Activated CD8-positive, alpha-beta memory T cell treated with anti-CD3 and anti-CD28 coated beads, Interleukin-2, amount 10 ng/mL, durations not matched to agents 7 days and 5 days (primary cell): ENCODE measurements around the gene CLSTN2. TPM values are rescaled to one million over a fixed set of nuclear protein-coding genes. Genes with fewer than 3 reads are reported as not detected.

Experiments used
- ATAC-seq: fragments of 150-1000 bp; cut with Tn5 transposase; one replicate; pipeline ENCODE4 v1.10.0; 2021; ENCODE audit warnings: moderate library complexity
- CTCF ChIA-PET: fragments of 350-600 bp; sonication (Branson Sonifier 250); formaldehyde crosslinking; loops from one replicate; lab custom pipeline; 2021; ENCODE audit warnings: antibody characterized with exemption; lab: Charles Lee
- DNase-seq: peaks from one replicate; pipeline ENCODE4 v3.0.0-alpha.2; 2020
- H3K27ac Mint-ChIP-seq: one replicate; pipeline ENCODE4 v1.8.0; 2021; ENCODE audit warnings: mild to moderate bottlenecking, mixed read lengths
- H3K27me3 Mint-ChIP-seq: one replicate; pipeline ENCODE4 v1.8.0; 2021; ENCODE audit warnings: mixed read lengths
- H3K36me3 Mint-ChIP-seq: one replicate; pipeline ENCODE4 v1.8.0; 2021; ENCODE audit warnings: mild to moderate bottlenecking, mixed read lengths
- H3K4me1 Mint-ChIP-seq: one replicate; pipeline ENCODE4 v1.8.0; 2021; ENCODE audit warnings: mixed read lengths
- H3K4me3 Mint-ChIP-seq: one replicate; pipeline ENCODE4 v1.8.0; 2021; ENCODE audit warnings: mild to moderate bottlenecking, moderate library complexity, mixed read lengths
- H3K9me3 Mint-ChIP-seq: one replicate; pipeline ENCODE4 v1.8.0; 2022; ENCODE audit warnings: low read depth, mixed read lengths
- total RNA-seq, 2 experiments: library from RNA; stranded (reverse); gene quantifications; one replicate each; pipeline ENCODE4 v1.2.3, GENCODE V29; 2021

CLSTN2 gene
- total RNA-seq, 2 experiments from 2014 or later: 0.07 TPM; not detected in 1

DNA sequence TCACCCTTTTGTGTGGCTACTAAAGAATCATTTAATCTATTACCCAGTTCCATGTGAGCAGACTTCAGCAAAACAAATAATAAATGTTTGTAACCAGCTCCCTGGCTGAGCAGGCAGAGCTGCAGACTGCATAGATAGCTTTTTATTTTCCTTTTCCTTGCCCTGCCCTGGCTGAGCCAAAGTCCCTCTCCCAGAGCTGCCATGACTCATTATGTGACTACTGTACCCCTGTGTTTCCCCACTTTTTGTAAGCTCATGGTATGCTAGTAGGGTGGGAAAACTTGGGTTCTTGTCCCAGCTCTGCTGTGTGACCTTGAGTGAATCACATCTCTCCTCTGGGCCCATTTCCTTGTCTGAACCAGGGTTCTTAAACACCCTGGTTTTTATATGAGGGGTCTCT lies 127.5 kb downstream of the CLSTN2 start:
- DNase-seq (no peak), ATAC-seq (no peak)
- H3K36me3 Mint-ChIP-seq: no peaks in the 10 kb centered on the region
- no peaks in the 10 kb centered on the region for H3K4me1 Mint-ChIP-seq
- H3K4me3 Mint-ChIP-seq: no peak overlapping the region
- no peaks in the 10 kb centered on the region for H3K27me3 Mint-ChIP-seq
- no peaks in the 10 kb centered on the region for H3K9me3 Mint-ChIP-seq
- CTCF ChIA-PET: no interaction called here
- no peak overlapping the region for H3K27ac Mint-ChIP-seq

GRCh38 chr3:140067487-140067886 lies 132.5 kb downstream of the CLSTN2 start:
- Mint-ChIP-seq H3K4me1 (no peaks in the 10 kb centered on the region), H3K36me3 (no peaks in the 10 kb centered on the region), H3K4me3 (no peak overlapping the region), H3K9me3 (no peaks in the 10 kb centered on the region), H3K27ac (no peak overlapping the region), H3K27me3 (no peaks in the 10 kb centered on the region)
- CTCF ChIA-PET: no interaction called here
- DNase-seq: no peak
- ATAC-seq: no peak

- CTCF ChIA-PET: no interaction called here
- Mint-ChIP-seq H3K27ac (no peak overlapping the region), H3K9me3 (no peaks in the 10 kb centered on the region)
Observed at GRCh38 chr3:140068494-140069017, 133.6 kb downstream of the CLSTN2 start.

DNA sequence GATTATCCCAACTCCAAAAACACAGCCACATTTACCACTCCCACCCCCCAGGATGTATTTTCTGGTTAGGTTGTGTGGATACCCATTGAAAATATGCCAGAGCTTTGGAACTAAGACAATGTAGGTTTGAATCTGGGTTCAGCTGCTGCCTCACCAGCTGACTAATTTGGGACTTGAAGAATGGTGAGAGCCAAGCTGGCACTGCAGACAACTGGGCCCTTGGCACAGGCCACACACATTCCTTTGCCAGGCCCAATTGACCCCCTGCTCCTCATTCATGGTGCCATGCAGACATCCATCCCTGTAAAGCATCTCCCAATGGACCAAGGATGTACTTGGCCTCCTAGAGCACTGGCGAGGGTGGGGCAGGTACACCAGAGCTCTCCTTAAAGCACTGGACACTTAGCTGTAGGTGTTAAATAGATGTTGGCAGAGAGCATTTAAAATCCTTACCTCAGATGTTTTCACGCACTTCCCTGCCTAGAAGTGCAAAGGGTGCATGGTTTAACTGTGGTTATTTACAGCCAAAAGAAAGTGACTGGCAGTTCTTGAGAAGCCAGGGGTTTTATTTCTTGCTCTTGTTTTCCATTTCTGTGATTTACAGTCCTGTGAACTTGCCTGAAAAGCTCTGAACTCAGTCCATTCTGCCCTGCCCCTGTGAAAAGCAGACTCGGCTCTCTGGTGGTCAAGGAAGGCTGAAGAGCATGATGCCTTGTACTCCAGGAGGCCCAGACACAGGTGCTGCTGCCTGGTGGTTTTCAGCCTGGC lies 138.5 kb downstream of the CLSTN2 start:
- CTCF ChIA-PET: no interaction called here
- Mint-ChIP-seq H3K27ac (no peak overlapping the region), H3K27me3 (no peaks in the 10 kb centered on the region)

More at GRCh38 chr3:140068494-140069017, 133.6 kb downstream of the CLSTN2 start:
- no peak for DNase-seq
- ATAC-seq: no peak
- Mint-ChIP-seq H3K4me1 (no peaks in the 10 kb centered on the region), H3K27me3 (no peaks in the 10 kb centered on the region), H3K36me3 (no peaks in the 10 kb centered on the region), H3K4me3 (no peak overlapping the region)

DNA sequence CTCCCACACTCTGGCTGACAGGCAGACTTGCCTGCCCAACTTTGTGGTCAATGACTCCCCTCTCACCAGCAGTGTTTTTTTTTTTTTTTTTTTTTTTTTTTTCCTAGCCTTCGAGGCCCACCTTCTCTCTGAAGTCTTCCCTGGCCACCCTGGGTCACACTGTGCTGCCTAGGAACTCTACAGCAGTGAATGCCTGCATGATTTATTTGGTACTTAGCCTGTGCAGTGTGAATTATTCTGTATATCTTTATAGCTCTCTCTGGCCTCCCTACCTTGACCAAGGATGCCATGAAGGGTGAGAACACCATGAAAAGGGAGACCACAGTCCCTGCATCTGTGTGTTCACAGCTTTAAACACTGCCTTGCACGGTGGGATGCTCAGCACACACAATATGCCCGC lies 141.6 kb downstream of the CLSTN2 start:
- no peak overlapping the region for H3K4me3 Mint-ChIP-seq
- no peaks in the 10 kb centered on the region for H3K27me3 Mint-ChIP-seq
- CTCF ChIA-PET: no interaction called here
- ATAC-seq (no peak), DNase-seq (no peak)
- no peaks in the 10 kb centered on the region for H3K9me3 Mint-ChIP-seq
- H3K36me3 Mint-ChIP-seq: no peaks in the 10 kb centered on the region
- H3K27ac Mint-ChIP-seq: no peak overlapping the region
- no peaks in the 10 kb centered on the region for H3K4me1 Mint-ChIP-seq

More for the DNA sequence above, 138.5 kb downstream of the CLSTN2 start:
- H3K36me3 Mint-ChIP-seq: no peaks in the 10 kb centered on the region
- DNase-seq: no peak
- ATAC-seq: no peak
- H3K4me1 Mint-ChIP-seq: no peaks in the 10 kb centered on the region
- H3K4me3 Mint-ChIP-seq: no peak overlapping the region
- H3K9me3 Mint-ChIP-seq: no peaks in the 10 kb centered on the region

DNA sequence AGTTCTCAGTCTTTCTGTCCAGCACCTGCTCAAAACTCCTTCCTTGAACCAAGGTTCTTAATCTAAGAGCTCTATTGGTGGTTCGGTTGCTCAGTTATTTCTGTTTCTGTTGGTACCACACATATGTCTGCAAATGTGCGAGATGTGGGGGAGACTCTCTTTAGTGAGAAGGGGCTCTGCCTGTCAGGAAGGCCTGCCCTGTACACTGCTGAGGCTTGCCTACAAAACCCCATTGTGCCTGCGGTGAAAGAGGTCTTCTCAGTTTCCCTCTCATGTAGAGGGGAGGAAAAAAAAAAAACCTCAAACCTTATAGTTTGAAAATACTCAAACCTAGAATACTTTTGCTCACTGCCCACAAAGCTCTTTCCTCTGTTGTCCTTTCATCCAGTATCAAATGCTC lies 142.4 kb downstream of the CLSTN2 start:
- Mint-ChIP-seq H3K27me3 (no peaks in the 10 kb centered on the region), H3K36me3 (no peaks in the 10 kb centered on the region), H3K4me1 (no peaks in the 10 kb centered on the region), H3K9me3 (no peaks in the 10 kb centered on the region), H3K4me3 (no peak overlapping the region), H3K27ac (no peak overlapping the region)
- CTCF ChIA-PET: no interaction called here
- ATAC-seq (no peak), DNase-seq (no peak)

- DNase-seq: no peak
- no peaks in the 10 kb centered on the region for H3K4me1 Mint-ChIP-seq
- CTCF ChIA-PET: no interaction called here
- no peaks in the 10 kb centered on the region for H3K36me3 Mint-ChIP-seq
- H3K27ac Mint-ChIP-seq: no peak overlapping the region
- H3K9me3 Mint-ChIP-seq: no peaks in the 10 kb centered on the region
- H3K4me3 Mint-ChIP-seq: no peak overlapping the region
- H3K27me3 Mint-ChIP-seq: no peaks in the 10 kb centered on the region
- no peak for ATAC-seq
Observed at GRCh38 chr3:140078343-140078742, 143.4 kb downstream of the CLSTN2 start.

DNA sequence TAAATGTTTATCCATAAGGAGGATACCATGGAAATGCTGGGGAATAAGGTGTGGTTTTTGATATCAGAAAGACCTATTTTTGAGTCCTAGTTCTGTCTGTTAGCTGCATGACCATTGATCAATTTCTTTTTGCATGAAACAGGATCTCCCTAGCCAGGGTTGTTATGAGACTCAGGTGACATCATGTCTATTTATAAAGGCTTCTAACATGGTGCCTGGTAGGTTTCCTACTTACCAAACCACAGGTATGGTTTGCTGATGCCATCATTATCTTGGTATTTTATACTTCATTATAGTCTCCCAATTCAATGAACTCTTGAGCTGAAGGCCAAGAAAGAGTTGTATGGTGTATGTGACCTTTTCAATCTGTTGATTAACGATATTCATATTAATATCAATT lies 144.0 kb downstream of the CLSTN2 start:
- ATAC-seq: no peak
- Mint-ChIP-seq H3K27ac (no peak overlapping the region), H3K9me3 (no peaks in the 10 kb centered on the region), H3K4me1 (no peaks in the 10 kb centered on the region), H3K36me3 (no peaks in the 10 kb centered on the region), H3K27me3 (peaks cover 2% of the 10 kb centered on the region), H3K4me3 (no peak overlapping the region)
- no peak for DNase-seq
- CTCF ChIA-PET: no interaction called here

DNA sequence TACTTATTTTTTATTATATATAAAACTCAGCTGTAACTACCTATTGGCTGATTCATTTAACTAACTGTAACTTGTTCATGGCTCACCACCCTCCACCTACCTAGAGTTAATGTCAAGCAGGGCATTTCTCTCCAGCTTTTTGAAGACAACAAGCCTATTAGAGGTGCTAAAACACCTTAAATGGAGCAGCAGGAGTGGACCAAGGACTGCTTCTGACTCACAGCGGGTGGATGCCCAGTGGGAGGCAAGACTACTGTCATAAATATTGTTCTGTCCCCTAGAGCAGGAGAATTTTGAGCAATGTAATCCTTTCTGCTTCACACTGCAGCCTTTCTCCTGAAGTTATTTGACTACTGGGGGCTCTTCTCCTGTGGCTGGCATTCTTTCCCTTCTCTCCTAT lies 146.9 kb downstream of the CLSTN2 start:
- H3K27ac Mint-ChIP-seq: no peak overlapping the region
- ATAC-seq (no peak), DNase-seq (no peak)
- H3K4me3 Mint-ChIP-seq: no peak overlapping the region
- CTCF ChIA-PET: no interaction called here
- no peaks in the 10 kb centered on the region for H3K9me3 Mint-ChIP-seq
- H3K36me3 Mint-ChIP-seq: no peaks in the 10 kb centered on the region
- H3K27me3 Mint-ChIP-seq: peaks cover 2% of the 10 kb centered on the region
- no peaks in the 10 kb centered on the region for H3K4me1 Mint-ChIP-seq

DNA sequence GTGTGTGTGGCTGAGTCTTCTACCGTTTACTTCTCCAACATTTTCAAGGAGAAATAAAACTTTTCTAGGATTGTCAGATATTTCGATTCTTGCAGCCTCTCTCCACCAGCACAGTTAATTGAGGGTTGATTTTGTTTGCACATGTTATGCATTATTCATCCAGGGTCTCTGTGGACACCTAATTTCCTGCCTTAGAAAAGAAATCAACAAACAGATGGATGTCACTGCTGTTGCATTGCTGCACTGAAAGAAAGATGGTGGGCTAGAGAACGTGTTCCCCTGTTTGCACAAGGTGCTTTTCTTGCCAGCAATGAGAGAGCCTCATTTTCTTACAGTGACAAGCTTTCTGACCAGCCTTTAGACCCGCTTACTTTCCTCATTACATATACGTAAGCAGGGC lies 150.0 kb downstream of the CLSTN2 start:
- Mint-ChIP-seq H3K9me3 (no peaks in the 10 kb centered on the region), H3K27ac (no peak overlapping the region), H3K4me1 (no peaks in the 10 kb centered on the region), H3K36me3 (no peaks in the 10 kb centered on the region), H3K27me3 (peaks cover 2% of the 10 kb centered on the region), H3K4me3 (no peak overlapping the region)
- DNase-seq: no peak
- ATAC-seq: no peak
- CTCF ChIA-PET: no interaction called here

GRCh38 chr3:140086642-140087041 lies 151.7 kb downstream of the CLSTN2 start:
- Mint-ChIP-seq H3K36me3 (no peaks in the 10 kb centered on the region), H3K27me3 (peaks cover 2% of the 10 kb centered on the region), H3K27ac (no peak overlapping the region), H3K4me1 (no peaks in the 10 kb centered on the region), H3K9me3 (no peaks in the 10 kb centered on the region), H3K4me3 (no peak overlapping the region)
- DNase-seq: no peak
- ATAC-seq: no peak
- CTCF ChIA-PET: no interaction called here

GRCh38 chr3:140088058-140088457 lies 153.1 kb downstream of the CLSTN2 start:
- ATAC-seq (no peak), DNase-seq (no peak)
- no peaks in the 10 kb centered on the region for H3K9me3 Mint-ChIP-seq
- CTCF ChIA-PET: no interaction called here
- peaks cover 2% of the 10 kb centered on the region for H3K27me3 Mint-ChIP-seq
- H3K4me3 Mint-ChIP-seq: no peak overlapping the region
- H3K4me1 Mint-ChIP-seq: no peaks in the 10 kb centered on the region
- no peak overlapping the region for H3K27ac Mint-ChIP-seq
- H3K36me3 Mint-ChIP-seq: no peaks in the 10 kb centered on the region

DNA sequence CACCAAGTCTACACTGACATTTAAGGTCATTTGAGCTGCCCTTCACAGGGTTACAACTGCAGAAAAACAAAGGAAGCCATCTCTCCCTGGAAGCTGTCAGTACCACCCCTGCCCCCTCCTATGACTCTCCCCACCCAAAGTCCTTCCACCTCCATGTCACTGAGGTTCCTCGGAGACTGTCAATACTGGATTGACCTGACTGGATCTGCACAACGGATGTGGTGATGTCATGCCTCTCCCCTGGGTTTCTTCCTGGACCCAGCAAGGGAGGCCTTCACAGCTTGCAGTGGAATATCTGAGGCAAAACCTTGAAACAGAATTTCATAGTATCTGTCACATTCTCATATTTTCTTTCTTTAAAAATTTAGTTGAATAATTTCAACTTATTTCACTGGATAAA lies 153.5 kb downstream of the CLSTN2 start:
- ATAC-seq (no peak), DNase-seq (no peak)
- CTCF ChIA-PET: no interaction called here
- Mint-ChIP-seq H3K27ac (no peak overlapping the region), H3K4me1 (no peaks in the 10 kb centered on the region), H3K27me3 (peaks cover 1% of the 10 kb centered on the region), H3K4me3 (no peak overlapping the region), H3K36me3 (no peaks in the 10 kb centered on the region), H3K9me3 (no peaks in the 10 kb centered on the region)

GRCh38 chr3:140089403-140090072 lies 154.6 kb downstream of the CLSTN2 start:
- Mint-ChIP-seq H3K36me3 (no peaks in the 10 kb centered on the region), H3K27ac (no peak overlapping the region), H3K27me3 (no peaks in the 10 kb centered on the region), H3K4me3 (no peak overlapping the region), H3K4me1 (no peaks in the 10 kb centered on the region), H3K9me3 (no peaks in the 10 kb centered on the region)
- DNase-seq: no peak
- CTCF ChIA-PET: no interaction called here
- no peak for ATAC-seq
